Glutamatergic neuron (in vitro differentiated cells): Measurements from ENCODE around the gene CLEC16A. TPM values are rescaled to one million over a fixed set of nuclear protein-coding genes. Genes with fewer than 3 reads are reported as not detected.

Experiments
- DNase-seq: peaks from one replicate; pipeline ENCODE4 v3.0.0; 2022
- H3K27ac Mint-ChIP-seq: one replicate; pipeline ENCODE4 v1.8.0; 2020; ENCODE audit warnings: mild to moderate bottlenecking, mixed read lengths, inconsistent platforms; ENCODE audit not compliant: unreplicated experiment
- H3K27me3 Mint-ChIP-seq: one replicate; pipeline ENCODE4 v1.8.0; 2020; ENCODE audit warnings: mild to moderate bottlenecking, moderate library complexity, mixed read lengths, inconsistent platforms; ENCODE audit not compliant: unreplicated experiment
- H3K36me3 Mint-ChIP-seq: one replicate; pipeline ENCODE4 v1.8.0; 2020; ENCODE audit warnings: mild to moderate bottlenecking, mixed read lengths, inconsistent platforms; ENCODE audit not compliant: unreplicated experiment
- H3K4me1 Mint-ChIP-seq: one replicate; pipeline ENCODE4 v1.8.0; 2020; ENCODE audit warnings: mild to moderate bottlenecking, low read depth, mixed read lengths, inconsistent platforms; ENCODE audit not compliant: unreplicated experiment
- H3K4me3 Mint-ChIP-seq: one replicate; pipeline ENCODE4 v1.8.0; 2020; ENCODE audit warnings: mild to moderate bottlenecking, mixed read lengths, inconsistent platforms; ENCODE audit not compliant: unreplicated experiment
- H3K9me3 Mint-ChIP-seq: one replicate; pipeline ENCODE4 v1.8.0; 2020; ENCODE audit warnings: mild to moderate bottlenecking, moderate library complexity, mixed read lengths, inconsistent platforms; ENCODE audit not compliant: unreplicated experiment
- total RNA-seq: library from RNA; stranded (reverse); fragmentation: NEBNext Ultra II Directional; extraction: Animal tissue kit (Norgen Biotek cat#: 25700); gene quantifications from one replicate; pipeline ENCODE4 v1.2.1, GENCODE V29; 2021; ENCODE audit not compliant: unreplicated experiment
- TF ChIP-seq, protein P1 (sequence below): fragments of 200-600 bp; sonication (generic); IDR thresholded peaks from one replicate; pipeline ENCODE4 v1.5.0; 2021; ENCODE audit not compliant: partially characterized antibody, unreplicated experiment

The CLEC16A gene
- total RNA-seq, 1 donor from 2014 or later: 43.0 TPM

DNA sequence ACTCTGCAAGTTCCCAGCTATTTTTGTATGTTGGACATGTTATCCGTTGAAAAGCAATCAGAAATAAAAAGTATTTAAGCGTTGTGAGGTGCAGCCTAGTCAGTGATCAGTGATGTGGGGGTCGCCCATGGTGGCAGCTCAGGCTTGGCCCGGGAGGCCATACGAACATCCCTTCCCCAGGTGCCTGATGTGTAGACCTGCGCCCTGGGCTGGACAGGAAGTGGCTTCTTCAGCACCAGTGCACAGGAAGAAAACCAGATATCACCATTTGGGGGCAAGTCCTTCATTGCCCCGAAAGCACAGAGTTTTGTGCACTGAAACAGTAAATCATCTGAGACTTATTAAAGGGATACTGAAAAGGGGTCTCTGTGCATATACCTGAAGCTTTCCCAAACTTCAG lies 212.8 kb downstream of the CLEC16A start:
- Mint-ChIP-seq H3K36me3 (no peaks in the 10 kb centered on the region), H3K9me3 (peaks cover 10% of the 10 kb centered on the region), H3K4me3 (no peak overlapping the region), H3K27me3 (peaks cover 16% of the 10 kb centered on the region), H3K4me1 (peaks cover 60% of the 10 kb centered on the region), H3K27ac (peak overlapping the region; percentile 28)
- no peak for DNase-seq
- TF ChIP-seq, protein P1, sequence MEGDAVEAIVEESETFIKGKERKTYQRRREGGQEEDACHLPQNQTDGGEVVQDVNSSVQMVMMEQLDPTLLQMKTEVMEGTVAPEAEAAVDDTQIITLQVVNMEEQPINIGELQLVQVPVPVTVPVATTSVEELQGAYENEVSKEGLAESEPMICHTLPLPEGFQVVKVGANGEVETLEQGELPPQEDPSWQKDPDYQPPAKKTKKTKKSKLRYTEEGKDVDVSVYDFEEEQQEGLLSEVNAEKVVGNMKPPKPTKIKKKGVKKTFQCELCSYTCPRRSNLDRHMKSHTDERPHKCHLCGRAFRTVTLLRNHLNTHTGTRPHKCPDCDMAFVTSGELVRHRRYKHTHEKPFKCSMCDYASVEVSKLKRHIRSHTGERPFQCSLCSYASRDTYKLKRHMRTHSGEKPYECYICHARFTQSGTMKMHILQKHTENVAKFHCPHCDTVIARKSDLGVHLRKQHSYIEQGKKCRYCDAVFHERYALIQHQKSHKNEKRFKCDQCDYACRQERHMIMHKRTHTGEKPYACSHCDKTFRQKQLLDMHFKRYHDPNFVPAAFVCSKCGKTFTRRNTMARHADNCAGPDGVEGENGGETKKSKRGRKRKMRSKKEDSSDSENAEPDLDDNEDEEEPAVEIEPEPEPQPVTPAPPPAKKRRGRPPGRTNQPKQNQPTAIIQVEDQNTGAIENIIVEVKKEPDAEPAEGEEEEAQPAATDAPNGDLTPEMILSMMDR: no peak

DNA sequence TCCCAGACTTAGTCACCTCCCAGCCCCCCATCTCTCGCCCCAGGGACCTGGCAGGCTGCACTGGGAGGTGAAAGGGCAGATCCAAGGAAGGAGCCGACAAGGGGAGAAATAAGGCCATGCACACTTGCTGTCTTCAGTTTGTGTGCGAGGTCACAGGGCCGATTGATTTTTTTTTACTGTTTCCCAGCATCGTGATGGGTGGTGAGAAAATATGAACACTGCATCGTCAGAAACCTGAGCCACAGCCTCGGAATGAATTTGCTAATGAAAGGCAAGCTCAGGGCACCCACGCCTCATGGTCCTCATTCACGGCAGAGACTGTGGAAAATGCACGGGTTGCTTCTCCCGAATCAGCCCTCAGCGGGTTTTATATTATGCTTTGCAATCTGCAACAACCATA lies 213.7 kb downstream of the CLEC16A start:
- Mint-ChIP-seq H3K4me3 (peak overlapping the region; percentile 80), H3K27ac (peak overlapping the region; percentile 85), H3K4me1 (peaks cover 60% of the 10 kb centered on the region), H3K27me3 (peaks cover 13% of the 10 kb centered on the region), H3K36me3 (no peaks in the 10 kb centered on the region), H3K9me3 (peaks cover 7% of the 10 kb centered on the region)
- TF ChIP-seq, protein P1: no peak
- DNase-seq: no peak

DNA sequence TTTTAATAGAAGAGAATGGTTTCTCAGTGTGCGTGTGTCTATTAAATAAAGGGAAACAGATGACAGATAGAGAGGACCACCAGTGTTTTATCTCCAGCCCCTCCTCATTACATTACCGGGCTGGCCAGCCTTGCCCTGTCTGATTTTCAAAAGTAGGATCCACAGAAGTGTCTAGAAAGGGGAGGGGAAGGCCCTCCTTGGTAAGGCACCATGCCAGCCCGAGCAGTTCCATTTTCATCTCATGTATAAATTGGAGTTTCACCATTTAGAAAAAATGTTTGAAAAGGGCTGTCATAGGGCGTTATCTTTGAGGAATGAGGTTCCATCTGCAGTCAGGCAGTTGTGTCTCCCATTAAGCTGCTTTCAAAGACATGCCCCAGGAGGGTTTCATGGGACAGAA lies 214.9 kb downstream of the CLEC16A start:
- TF ChIP-seq, protein P1: no peak
- Mint-ChIP-seq H3K4me1 (peaks cover 60% of the 10 kb centered on the region), H3K27ac (no peak overlapping the region), H3K36me3 (no peaks in the 10 kb centered on the region), H3K9me3 (peaks cover 7% of the 10 kb centered on the region), H3K27me3 (peaks cover 14% of the 10 kb centered on the region), H3K4me3 (no peak overlapping the region)
- no peak for DNase-seq

DNA sequence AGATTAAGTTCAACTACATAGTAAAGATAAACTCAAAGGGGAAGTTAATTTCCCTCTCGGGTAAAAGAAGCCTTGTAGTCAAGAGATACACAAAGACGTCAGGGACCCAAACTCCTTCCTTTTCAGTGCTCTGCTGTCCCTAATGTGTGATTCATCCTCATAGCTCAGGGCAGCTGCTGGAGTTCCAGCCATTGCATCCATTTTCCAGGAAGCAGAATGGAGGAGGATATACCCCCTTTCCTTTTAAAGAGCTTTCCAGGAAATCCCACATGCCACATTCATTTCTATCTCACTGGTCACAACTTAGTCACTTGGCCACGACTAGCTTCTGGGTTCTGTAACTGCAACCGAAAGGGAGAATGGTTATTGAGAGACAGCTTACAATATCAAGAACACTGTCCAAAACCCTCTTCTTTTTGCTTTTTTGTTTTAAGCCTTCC lies 216.3 kb downstream of the CLEC16A start:
- Mint-ChIP-seq H3K4me3 (no peak overlapping the region), H3K27ac (no peak overlapping the region), H3K36me3 (no peaks in the 10 kb centered on the region), H3K4me1 (peaks cover 55% of the 10 kb centered on the region), H3K9me3 (peaks cover 7% of the 10 kb centered on the region), H3K27me3 (peaks cover 13% of the 10 kb centered on the region)
- DNase-seq: no peak
- TF ChIP-seq, protein P1: no peak

DNA sequence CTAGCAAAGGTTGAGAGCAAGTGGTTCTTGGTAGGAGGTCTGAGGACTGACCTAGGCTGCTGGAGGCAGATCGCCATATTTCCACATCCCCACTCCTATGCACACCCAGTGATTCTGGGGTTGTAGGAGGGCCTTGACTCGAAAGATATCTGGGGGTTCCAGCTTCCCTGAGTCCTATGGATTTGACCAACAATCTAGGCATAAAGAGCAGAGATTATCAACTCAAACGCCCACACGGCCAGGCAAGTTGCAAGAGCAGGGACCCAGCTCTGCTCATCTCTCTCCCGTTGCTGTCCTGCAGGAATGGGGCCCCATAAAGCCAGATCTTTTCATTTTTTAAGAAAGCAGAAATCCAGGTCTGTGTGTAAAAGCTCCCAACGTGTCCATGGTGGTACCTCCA lies 217.1 kb downstream of the CLEC16A start:
- Mint-ChIP-seq H3K27me3 (peaks cover 13% of the 10 kb centered on the region), H3K36me3 (no peaks in the 10 kb centered on the region), H3K4me1 (peaks cover 53% of the 10 kb centered on the region), H3K4me3 (peak overlapping the region; percentile 30), H3K9me3 (peaks cover 5% of the 10 kb centered on the region), H3K27ac (no peak overlapping the region)
- TF ChIP-seq, protein P1: no peak
- no peak for DNase-seq
